AG04450 (cell line): ENCODE results near the gene ATXN1. TPM values are rescaled to one million over a fixed set of nuclear protein-coding genes. Genes with fewer than 3 reads are reported as not detected.

Experiments used
- CTCF ChIA-PET: fragments of 300-600, 350-600 bp; formaldehyde crosslinking; extraction: SDS; loops from one replicate; lab custom pipeline; 2022; ENCODE audit warnings: antibody characterized with exemption, inconsistent platforms; lab: Charles Lee
- POLR2A ChIA-PET: fragments of 350-600 bp; formaldehyde crosslinking; extraction: SDS; loops from one replicate; lab custom pipeline; 2021; ENCODE audit warnings: antibody characterized with exemption, inconsistent platforms; lab: Yijun Ruan, JAX
- DNase-seq: peaks from one replicate; pipeline ENCODE4 v3.0.0-alpha.2; 2011; ENCODE audit warnings: low read depth, low spot score
- H3K27ac ChIP-seq: one replicate; pipeline ENCODE4 v1.5.1; 2012; ENCODE audit warnings: low read depth, low read length, control low read depth
- H3K27me3 ChIP-seq: one replicate; pipeline ENCODE4 v1.6.0; 2012; ENCODE audit warnings: low read length; ENCODE audit not compliant: control insufficient read depth, insufficient read depth
- H3K4me3 ChIP-seq: 2 replicates; pipeline ENCODE4 v1.5.1; 2011; ENCODE audit warnings: mild to moderate bottlenecking, low read depth, low read length, control low read depth
- H3K9me3 ChIP-seq: 2 replicates; pipeline ENCODE4 v1.5.1; 2012; ENCODE audit warnings: low read length; ENCODE audit not compliant: control insufficient read depth, insufficient read depth
- polyA plus RNA-seq: library from polyadenylated mRNA; depleted of rRNA; stranded (reverse); fragments of >200 nt; gene quantifications from 2 replicates; pipeline ENCODE4 v1.2.3, GENCODE V29; 2011
- TF ChIP-seq, protein P1 (sequence below): IDR thresholded peaks from 2 replicates; pipeline ENCODE4 v1.5.1; 2011; ENCODE audit warnings: low read depth, low read length, control low read depth, inconsistent platforms

ATXN1 gene
- polyA plus RNA-seq, 1 experiment = 12.6 TPM

DNA sequence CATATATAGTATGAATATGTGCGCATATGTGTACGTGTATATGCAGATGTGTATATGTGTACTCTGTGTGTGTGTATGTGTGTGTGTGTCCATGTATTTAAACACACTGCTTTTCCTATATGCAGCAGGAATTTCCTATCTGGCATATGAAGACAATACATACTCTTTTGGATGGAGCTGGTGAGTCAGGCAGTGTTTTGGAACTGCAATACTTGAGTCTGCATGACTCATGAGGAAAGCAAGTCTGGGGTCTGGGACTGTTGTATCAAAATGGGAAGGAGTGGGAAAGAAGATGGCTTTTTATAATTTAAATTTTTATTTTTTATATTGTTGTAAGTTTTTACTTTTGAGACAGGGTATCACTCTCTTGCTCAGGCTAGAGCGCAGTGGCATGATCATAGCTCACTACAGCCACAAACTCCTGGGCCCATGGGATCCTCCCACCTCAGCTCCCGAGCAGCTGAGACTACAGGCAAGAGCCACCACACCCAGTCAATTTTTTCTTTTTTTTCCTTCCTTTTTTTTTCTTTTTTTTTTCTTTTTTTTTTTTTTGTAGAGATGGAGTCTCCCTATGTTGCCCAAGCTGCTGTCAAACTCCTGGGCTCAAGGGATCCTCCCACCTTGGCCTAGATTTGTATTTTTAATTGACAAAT lies 72.2 kb downstream of the ATXN1 start:
- CTCF ChIA-PET = interaction anchor here (0.7 to 1.2 kb wide), 4 partner anchors 10 to 337 kb away, joined by 3 to 9 read pairs (median 6); no protein-coding TSS in a partner anchor
- no peaks in the 10 kb centered on the region for H3K9me3 ChIP-seq
- TF ChIP-seq, protein P1, sequence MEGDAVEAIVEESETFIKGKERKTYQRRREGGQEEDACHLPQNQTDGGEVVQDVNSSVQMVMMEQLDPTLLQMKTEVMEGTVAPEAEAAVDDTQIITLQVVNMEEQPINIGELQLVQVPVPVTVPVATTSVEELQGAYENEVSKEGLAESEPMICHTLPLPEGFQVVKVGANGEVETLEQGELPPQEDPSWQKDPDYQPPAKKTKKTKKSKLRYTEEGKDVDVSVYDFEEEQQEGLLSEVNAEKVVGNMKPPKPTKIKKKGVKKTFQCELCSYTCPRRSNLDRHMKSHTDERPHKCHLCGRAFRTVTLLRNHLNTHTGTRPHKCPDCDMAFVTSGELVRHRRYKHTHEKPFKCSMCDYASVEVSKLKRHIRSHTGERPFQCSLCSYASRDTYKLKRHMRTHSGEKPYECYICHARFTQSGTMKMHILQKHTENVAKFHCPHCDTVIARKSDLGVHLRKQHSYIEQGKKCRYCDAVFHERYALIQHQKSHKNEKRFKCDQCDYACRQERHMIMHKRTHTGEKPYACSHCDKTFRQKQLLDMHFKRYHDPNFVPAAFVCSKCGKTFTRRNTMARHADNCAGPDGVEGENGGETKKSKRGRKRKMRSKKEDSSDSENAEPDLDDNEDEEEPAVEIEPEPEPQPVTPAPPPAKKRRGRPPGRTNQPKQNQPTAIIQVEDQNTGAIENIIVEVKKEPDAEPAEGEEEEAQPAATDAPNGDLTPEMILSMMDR = no peak
- peak overlapping the region; percentile 72 for H3K27ac ChIP-seq
- no peaks in the 10 kb centered on the region for H3K27me3 ChIP-seq
- no peak overlapping the region for H3K4me3 ChIP-seq
- peak; percentile 63 for DNase-seq
- POLR2A ChIA-PET = interaction anchor here (0.6 to 1.5 kb wide), 4 partner anchors 37 to 474 kb away, joined by 3 to 4 read pairs (median 4); no protein-coding TSS in a partner anchor

DNA sequence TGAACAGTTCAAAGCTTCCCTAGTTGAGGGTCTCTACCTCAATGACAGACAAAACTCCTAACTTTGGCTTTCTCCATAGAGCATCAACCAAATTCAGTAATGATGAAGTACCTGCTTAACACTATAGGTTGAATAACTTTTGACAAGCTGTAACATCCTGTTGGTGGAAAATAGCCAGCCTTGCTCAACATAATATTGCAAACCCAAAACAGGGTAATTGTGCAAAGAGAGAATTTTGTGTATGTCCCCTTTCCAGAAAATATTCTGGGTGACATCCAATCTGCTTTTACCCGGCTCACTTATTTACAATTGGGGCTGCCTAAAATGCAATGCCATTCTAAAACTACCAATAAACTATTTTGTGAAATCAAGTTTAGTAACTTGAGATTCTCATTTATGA lies 72.8 kb downstream of the ATXN1 start:
- TF ChIP-seq, protein P1 = no peak
- H3K4me3 ChIP-seq = no peak overlapping the region
- ChIA-PET POLR2A (interaction anchor here (1.5 kb wide), 1 partner anchor 37 kb away, joined by 4 read pairs; no protein-coding TSS in a partner anchor), CTCF (interaction anchor here (0.6 kb wide), 1 partner anchor 10 kb away, joined by 3 read pairs; no protein-coding TSS in a partner anchor)
- H3K9me3 ChIP-seq = no peaks in the 10 kb centered on the region
- no peak overlapping the region for H3K27ac ChIP-seq
- H3K27me3 ChIP-seq = no peaks in the 10 kb centered on the region
- DNase-seq = no peak

DNA sequence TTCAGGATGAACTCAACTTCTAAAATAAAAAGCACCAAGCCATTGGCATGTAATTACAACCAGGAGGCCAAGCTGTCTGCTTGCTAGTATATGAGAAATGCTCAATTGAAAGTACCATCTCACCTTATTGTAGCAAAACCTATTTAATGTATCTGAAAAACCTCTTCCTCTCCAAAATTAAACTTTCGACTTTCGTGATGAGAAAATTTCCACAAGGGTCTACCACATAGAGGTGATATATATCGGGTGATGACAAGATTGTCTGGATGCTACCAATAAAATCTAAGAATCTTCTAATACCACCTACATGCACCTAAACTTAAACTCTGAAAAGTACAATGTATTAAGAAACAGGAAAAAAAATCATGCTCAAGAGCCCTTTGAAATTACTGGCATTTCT lies 74.2 kb downstream of the ATXN1 start:
- H3K27ac ChIP-seq = no peak overlapping the region
- TF ChIP-seq, protein P1 = no peak
- H3K27me3 ChIP-seq = no peaks in the 10 kb centered on the region
- POLR2A ChIA-PET = no interaction called here
- no peak overlapping the region for H3K4me3 ChIP-seq
- no peak for DNase-seq
- CTCF ChIA-PET = no interaction called here
- H3K9me3 ChIP-seq = no peaks in the 10 kb centered on the region

DNA sequence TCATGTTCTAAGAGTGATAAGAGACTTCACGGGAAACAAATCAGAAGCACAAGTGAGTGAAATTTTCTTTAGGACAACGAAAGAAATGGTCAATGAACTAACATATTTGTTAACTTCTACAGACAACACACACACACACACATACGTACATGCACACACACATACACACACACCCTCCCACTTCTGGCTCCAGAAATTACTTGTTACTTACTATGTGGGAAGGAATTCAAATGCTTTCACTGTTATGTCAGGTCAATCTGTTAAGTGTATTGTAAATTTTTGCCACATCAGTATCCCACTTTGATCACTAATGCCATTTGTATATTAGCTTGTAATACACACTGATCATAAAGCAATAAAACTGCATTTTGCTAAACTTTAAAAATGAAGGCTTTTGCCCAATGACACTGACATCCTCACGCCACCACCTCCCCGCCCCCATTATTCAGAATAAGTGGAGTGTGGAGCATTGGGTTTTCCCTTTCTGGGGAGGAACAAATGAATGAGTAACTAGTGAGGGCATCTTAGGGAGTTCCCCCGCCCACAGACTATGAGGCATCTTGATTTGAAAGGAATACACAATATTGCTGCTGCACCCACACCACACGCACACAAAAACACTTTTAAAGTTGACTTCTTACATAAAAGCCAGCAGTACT lies 76.2 kb downstream of the ATXN1 start:
- Histone ChIP-seq H3K27me3 (no peaks in the 10 kb centered on the region), H3K9me3 (no peaks in the 10 kb centered on the region), H3K4me3 (no peak overlapping the region), H3K27ac (no peak overlapping the region)
- no peak for DNase-seq
- POLR2A ChIA-PET = no interaction called here
- CTCF ChIA-PET = no interaction called here
- TF ChIP-seq, protein P1 = no peak

DNA sequence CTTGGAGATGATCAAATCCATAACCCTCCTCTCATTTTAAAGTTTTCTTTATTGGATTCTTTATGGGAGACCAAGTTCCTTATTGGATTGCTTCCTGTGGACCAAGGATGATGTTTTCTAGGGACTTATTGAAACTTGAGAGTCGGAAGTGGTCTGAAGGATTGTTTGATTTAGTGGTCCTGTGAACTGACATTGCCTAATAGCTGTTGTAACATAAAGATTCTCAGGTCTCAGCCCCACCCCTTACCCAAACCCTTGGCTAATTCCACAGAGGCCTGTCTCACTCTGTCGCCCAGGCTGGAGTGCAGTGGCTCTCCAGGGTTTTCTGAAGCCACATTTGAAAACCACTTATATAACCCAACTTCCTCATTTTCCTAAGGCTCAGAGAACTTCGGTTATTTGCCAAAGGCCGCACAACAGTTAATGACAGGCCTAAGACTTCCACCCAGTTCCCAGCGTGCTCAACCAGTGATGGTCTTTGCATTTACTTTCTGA lies 77.0 kb downstream of the ATXN1 start:
- H3K9me3 ChIP-seq = no peaks in the 10 kb centered on the region
- no peaks in the 10 kb centered on the region for H3K27me3 ChIP-seq
- DNase-seq = no peak
- POLR2A ChIA-PET = interaction anchor here (0.7 kb wide), 1 partner anchor 214 kb away, joined by 3 read pairs; no protein-coding TSS in a partner anchor
- H3K27ac ChIP-seq = no peak overlapping the region
- no peak overlapping the region for H3K4me3 ChIP-seq
- CTCF ChIA-PET = no interaction called here
- TF ChIP-seq, protein P1 = no peak
